Activated naive CD8-positive, alpha-beta T cell (primary cell): ENCODE measurements around the gene SLC19A2.

Source experiments
- H3K27ac Mint-ChIP-seq: one replicate; pipeline ENCODE4 v1.8.0; 2021; ENCODE audit warnings: mixed read lengths
- H3K27me3 Mint-ChIP-seq: one replicate; pipeline ENCODE4 v1.8.0; 2021; ENCODE audit warnings: mixed read lengths
- H3K36me3 Mint-ChIP-seq: one replicate; pipeline ENCODE4 v1.8.0; 2021; ENCODE audit warnings: mixed read lengths
- H3K4me1 Mint-ChIP-seq: one replicate; pipeline ENCODE4 v1.8.0; 2021; ENCODE audit warnings: low read depth, mixed read lengths
- H3K4me3 Mint-ChIP-seq: one replicate; pipeline ENCODE4 v1.8.0; 2021; ENCODE audit warnings: mild to moderate bottlenecking, mixed read lengths
- H3K9me3 Mint-ChIP-seq: one replicate; pipeline ENCODE4 v1.8.0; 2021; ENCODE audit warnings: low read depth, mixed read lengths

SLC19A2 gene

GRCh38 chr1:169426174-169426705 lies 59.5 kb downstream of the SLC19A2 start:
- H3K4me3 Mint-ChIP-seq, result peak overlapping the region; percentile 96
- H3K4me1 Mint-ChIP-seq, result peaks cover 8% of the 10 kb centered on the region
- no peaks in the 10 kb centered on the region for H3K9me3 Mint-ChIP-seq
- H3K36me3 Mint-ChIP-seq, result no peaks in the 10 kb centered on the region
- peaks cover 43% of the 10 kb centered on the region for H3K27me3 Mint-ChIP-seq
- H3K27ac Mint-ChIP-seq, result no peak overlapping the region

GRCh38 chr1:169421309-169421708 lies 64.4 kb downstream of the SLC19A2 start:
- Mint-ChIP-seq H3K27me3 (peaks cover 26% of the 10 kb centered on the region), H3K9me3 (no peaks in the 10 kb centered on the region), H3K4me1 (no peaks in the 10 kb centered on the region), H3K27ac (no peak overlapping the region), H3K36me3 (no peaks in the 10 kb centered on the region), H3K4me3 (no peak overlapping the region)

- Mint-ChIP-seq H3K9me3 (peaks cover 17% of the 10 kb centered on the region), H3K4me3 (no peak overlapping the region), H3K36me3 (peaks cover under 1% of the 10 kb centered on the region), H3K27me3 (peaks cover 2% of the 10 kb centered on the region), H3K4me1 (no peaks in the 10 kb centered on the region), H3K27ac (no peak overlapping the region)
These were observed 70.8 kb downstream of the SLC19A2 start for GRCh38 chr1:169414952-169415351.
